AG09309 (cell line): Measurements from ENCODE around the gene CDH5.

Source experiments
- DNase-seq: peaks from one replicate; pipeline ENCODE4 v3.0.0-alpha.2; 2010; ENCODE audit warnings: low read depth
- H3K4me3 ChIP-seq: 2 replicates; pipeline ENCODE4 v1.5.1; 2011; ENCODE audit warnings: mild to moderate bottlenecking, low read depth, low read length, moderate library complexity; ENCODE audit not compliant: control insufficient read depth
- CTCF ChIP-seq: IDR thresholded peaks from 2 replicates; pipeline ENCODE4 v1.5.1; 2011; ENCODE audit warnings: mild to moderate bottlenecking, low read depth, low read length, inconsistent platforms; ENCODE audit not compliant: insufficient read depth, control insufficient read depth; ENCODE audit errors: missing control alignments

The CDH5 gene

GRCh38 chr16:66390346-66391108 lies 24.0 kb downstream of the CDH5 start:
- no peak for DNase-seq
- H3K4me3 ChIP-seq, result no peak overlapping the region
- no peak for TF ChIP-seq CTCF

- H3K4me3 ChIP-seq, result no peak overlapping the region
- DNase-seq, result no peak
- no peak for TF ChIP-seq CTCF
Observed at GRCh38 chr16:66391726-66392670, 25.5 kb downstream of the CDH5 start.

- no peak overlapping the region for H3K4me3 ChIP-seq
- no peak for DNase-seq
- no peak for TF ChIP-seq CTCF
Observed at GRCh38 chr16:66395806-66396555, 29.5 kb downstream of the CDH5 start.

- no peak for TF ChIP-seq CTCF
- DNase-seq, result no peak
- no peak overlapping the region for H3K4me3 ChIP-seq
Observed at GRCh38 chr16:66397736-66398433, 31.4 kb downstream of the CDH5 start.

GRCh38 chr16:66399031-66399430 lies 32.5 kb downstream of the CDH5 start:
- H3K4me3 ChIP-seq, result no peak overlapping the region
- TF ChIP-seq CTCF, result no peak
- DNase-seq, result no peak

GRCh38 chr16:66399930-66400329 lies 33.4 kb downstream of the CDH5 start:
- TF ChIP-seq CTCF, result no peak
- H3K4me3 ChIP-seq, result no peak overlapping the region
- no peak for DNase-seq
